A673 (cell line): ENCODE data around the gene ZPBP2. TPM values are rescaled to one million over a fixed set of nuclear protein-coding genes. Genes with fewer than 3 reads are reported as not detected.

Source experiments
- BruUV-seq: library from RNA; stranded (reverse); fragments of 400-500 nt; replicated peaks from 2 replicates; lab custom pipeline; 2021; lab: Mats Ljungman, UMichigan
- CTCF ChIA-PET: fragments of 300-600 bp; sonication (Branson Sonifier 250); formaldehyde crosslinking; loops from one replicate; lab custom pipeline; 2022; ENCODE audit warnings: antibody characterized with exemption; lab: Charles Lee
- POLR2A ChIA-PET: fragments of 300-600 bp; sonication (Branson Sonifier 250); formaldehyde crosslinking; loops from one replicate; lab custom pipeline; 2022; ENCODE audit warnings: antibody characterized with exemption; ENCODE audit not compliant: low non-redundant PET; lab: Charles Lee
- DNase-seq: peaks from one replicate; pipeline ENCODE4 v3.0.0-alpha.2; 2015; ENCODE audit warnings: low spot score
- H3K27ac ChIP-seq: fragments of 200-600 bp; sonication (generic); 2 replicates; pipeline ENCODE4 v1.5.1; 2016; ENCODE audit warnings: mixed run types, low read depth, mild to moderate bottlenecking, mixed read lengths, antibody characterized with exemption, low read length; ENCODE audit not compliant: poor library complexity, severe bottlenecking
- H3K27me3 ChIP-seq: fragments of 200-600 bp; sonication (generic); replicated peaks from 2 replicates; pipeline ENCODE4 v1.6.1; 2017; ENCODE audit warnings: mixed run types, low read depth, mild to moderate bottlenecking, mixed read lengths, antibody characterized with exemption, low read length; ENCODE audit not compliant: insufficient read depth, poor library complexity
- H3K36me3 ChIP-seq: fragments of 200-600 bp; sonication (generic); 2 replicates; pipeline ENCODE4 v1.6.1; 2016; ENCODE audit warnings: mixed run types, mild to moderate bottlenecking, mixed read lengths, antibody characterized with exemption, low read length; ENCODE audit not compliant: insufficient read depth, poor library complexity, severe bottlenecking
- H3K4me1 ChIP-seq: fragments of 200-600 bp; sonication (generic); 2 replicates; pipeline ENCODE4 v1.6.1; 2017; ENCODE audit warnings: mixed run types, mild to moderate bottlenecking, mixed read lengths, antibody characterized with exemption, low read length; ENCODE audit not compliant: insufficient read depth, poor library complexity, severe bottlenecking
- H3K4me3 ChIP-seq: fragments of 200-600 bp; sonication (generic); 2 replicates; pipeline ENCODE4 v1.5.1; 2016; ENCODE audit warnings: low read depth, mixed run types, mild to moderate bottlenecking, mixed read lengths, low read length; ENCODE audit not compliant: poor library complexity, severe bottlenecking
- H3K9me3 ChIP-seq: fragments of 200-600 bp; sonication (generic); 2 replicates; pipeline ENCODE4 v1.6.1; 2016; ENCODE audit warnings: mixed run types, low read depth, mild to moderate bottlenecking, mixed read lengths, antibody characterized with exemption, low read length; ENCODE audit not compliant: poor library complexity, severe bottlenecking
- CTCF ChIP-seq: fragments of 300-800, 200-600 bp; sonication (generic); conservative IDR thresholded peaks from 2 replicates; pipeline ENCODE4 v1.5.1; 2017; ENCODE audit warnings: low read depth, mild to moderate bottlenecking, antibody characterized with exemption, low read length, moderate library complexity, mixed read lengths
- EZH2 ChIP-seq: fragments of 200-600 bp; sonication (generic); IDR thresholded peaks from 2 replicates; pipeline ENCODE4 v1.6.1; 2017; ENCODE audit warnings: borderline replicate concordance, low read depth, mild to moderate bottlenecking, mixed read lengths, antibody characterized with exemption, low read length; ENCODE audit not compliant: poor library complexity, severe bottlenecking
- intact Hi-C: fragments of 100-400 bp; cut with micrococcal nuclease; formaldehyde crosslinking; loops from one replicate; pipeline ENCODE4 v1.10.0; 2022; ENCODE audit not compliant: unreplicated experiment
- total RNA-seq: library from RNA; stranded (reverse); gene quantifications from 2 replicates; pipeline ENCODE4 v1.2.3, GENCODE V29; 2021

ZPBP2 gene
- total RNA-seq, 1 experiment from 2014 or later = not detected

- TF ChIP-seq EZH2 (no peak), CTCF (no peak)
- BruUV-seq = no TSS peak
- H3K27me3 ChIP-seq = no peaks in the 10 kb centered on the region
- no peaks in the 10 kb centered on the region for H3K9me3 ChIP-seq
- no peak overlapping the region for H3K4me3 ChIP-seq
- ChIA-PET POLR2A (no interaction called here), CTCF (no interaction called here)
- no peak overlapping the region for H3K27ac ChIP-seq
- no peaks in the 10 kb centered on the region for H3K4me1 ChIP-seq
- no peaks in the 10 kb centered on the region for H3K36me3 ChIP-seq
- intact Hi-C loops = no loop called here
- no peak for DNase-seq
Measured at GRCh38 chr17:39838057-39838456, 29.9 kb upstream of the ZPBP2 start.

- ChIA-PET POLR2A (no interaction called here), CTCF (no interaction called here)
- Histone ChIP-seq H3K4me3 (no peak overlapping the region), H3K4me1 (no peaks in the 10 kb centered on the region), H3K36me3 (no peaks in the 10 kb centered on the region), H3K27me3 (peaks cover 6% of the 10 kb centered on the region), H3K27ac (no peak overlapping the region), H3K9me3 (no peaks in the 10 kb centered on the region)
- TF ChIP-seq EZH2 = no peak
- TF ChIP-seq CTCF = no peak
- intact Hi-C loops = no loop called here
- no peak for DNase-seq
- no TSS peak for BruUV-seq
Measured at GRCh38 chr17:39838784-39839183, 29.2 kb upstream of the ZPBP2 start.

GRCh38 chr17:39841134-39841683 lies 26.8 kb upstream of the ZPBP2 start:
- H3K9me3 ChIP-seq = no peaks in the 10 kb centered on the region
- no peak overlapping the region for H3K27ac ChIP-seq
- no peak for DNase-seq
- H3K4me3 ChIP-seq = no peak overlapping the region
- TF ChIP-seq EZH2 (no peak), CTCF (no peak)
- no TSS peak for BruUV-seq
- H3K27me3 ChIP-seq = peaks cover 19% of the 10 kb centered on the region
- ChIA-PET POLR2A (no interaction called here), CTCF (no interaction called here)
- H3K4me1 ChIP-seq = no peaks in the 10 kb centered on the region
- intact Hi-C loops = no loop called here
- H3K36me3 ChIP-seq = no peaks in the 10 kb centered on the region
